Measurements from ENCODE around the gene PARD6G.

- no peak for TF ChIP-seq CTCF (IDR thresholded peaks at IDR 0.05; ENCODE audit: control extremely low read depth in 1 of 3, insufficient read depth in 1 of 3, low read depth in 1 of 3, low read length in 3 of 3)
- no peak for TF ChIP-seq EP300 (IDR thresholded peaks at IDR 0.05; ENCODE audit: borderline replicate concordance in 1 of 2, low read depth in 2 of 2, low read length in 2 of 2)
- no peak for TF ChIP-seq ZNF274 (IDR thresholded peaks at IDR 0.05; ENCODE audit: borderline replicate concordance, extremely low read depth, low read length)
- TF ChIP-seq RAD21 (IDR thresholded peaks at IDR 0.05 in 1 of 2, conservative IDR thresholded peaks at IDR 0.05 in 1 of 2; ENCODE audit: low read depth in 2 of 2, low read length in 2 of 2): no peak
- TF ChIP-seq JUN (IDR thresholded peaks at IDR 0.05; ENCODE audit: low read depth, low read length): no peak
These were observed 126.4 kb downstream of the PARD6G start for GRCh38 chr18:80120932-80121331.

Data from H1 (cell line).